ENCODE data around the gene HOATZ.

GRCh38 chr11:111560800-111561199 lies 46.2 kb downstream of the HOATZ start:
- no peak for TF ChIP-seq CTCF (IDR thresholded peaks at IDR 0.05)
- no peak for TF ChIP-seq POLR2A (IDR thresholded peaks at IDR 0.05)

Measured in transverse colon (tissue), 3 donors.